Cardiac muscle cell (in vitro differentiated cells and primary cell): ENCODE measurements around the gene CHST2. TPM values are rescaled to one million over a fixed set of nuclear protein-coding genes. Genes with fewer than 3 reads are reported as not detected.

Experiments
- DNase-seq, 2 donors: peaks; one replicate each; pipeline versions ENCODE4 v3.0.0 to v3.0.0-alpha.2; 2010 to 2017; ENCODE audit warnings: low read depth in 1 of 2, low spot score in 1 of 2
- H3K27ac ChIP-seq: fragments of 200-600 bp; sonication (generic); 2 replicates; pipeline ENCODE4 v1.5.1; 2016
- H3K27me3 ChIP-seq: fragments of 200-600 bp; sonication (generic); 2 replicates; pipeline ENCODE4 v1.6.0; 2016; ENCODE audit warnings: control low read depth
- H3K36me3 ChIP-seq: fragments of 200-600 bp; sonication (generic); 2 replicates; pipeline ENCODE4 v1.5.1; 2016; ENCODE audit warnings: control low read depth
- H3K4me1 ChIP-seq: fragments of 200-600 bp; sonication (generic); 2 replicates; pipeline ENCODE4 v1.8.1; 2017; ENCODE audit warnings: low read depth, mild to moderate bottlenecking, mixed run types
- H3K4me3 ChIP-seq: fragments of 200-600 bp; sonication (generic); 2 replicates; pipeline ENCODE4 v1.5.1; 2016; ENCODE audit warnings: mild to moderate bottlenecking
- H3K9me3 ChIP-seq: fragments of 200-600 bp; sonication (generic); 2 replicates; pipeline ENCODE4 v1.5.1; 2017; ENCODE audit warnings: low read depth, mild to moderate bottlenecking, control low read depth
- CTCF ChIP-seq: IDR thresholded peaks from 2 replicates; pipeline ENCODE4 v1.5.1; 2012; ENCODE audit warnings: low read depth, mild to moderate bottlenecking, low read length
- polyA plus RNA-seq: library from polyadenylated mRNA; unstranded; fragments of >200 nt; fragmentation: Nextera tagmentation; extraction: Ambion mirVana; gene quantifications from 2 replicates; pipeline ENCODE4 v1.2.1, GENCODE V29; 2016
- total RNA-seq: library from RNA; depleted of rRNA; stranded (reverse); fragments of >200 nt; gene quantifications from 2 replicates; pipeline ENCODE4 v1.2.3, GENCODE V29; 2016

Gene CHST2
- total and polyA plus RNA-seq, 2 experiments from 2014 or later, result 8.4 to 23.2 TPM

GRCh38 chr3:143138953-143139352, 19.4 kb downstream of the CHST2 start:
- Histone ChIP-seq H3K27me3 (no peaks in the 10 kb centered on the region), H3K9me3 (no peaks in the 10 kb centered on the region), H3K4me3 (no peak overlapping the region), H3K36me3 (no peaks in the 10 kb centered on the region), H3K27ac (no peak overlapping the region), H3K4me1 (no peaks in the 10 kb centered on the region)
- TF ChIP-seq CTCF, result no peak
- DNase-seq, result no peak

GRCh38 chr3:143139762-143140161, 20.2 kb downstream of the CHST2 start:
- H3K27ac ChIP-seq, result no peak overlapping the region
- H3K4me1 ChIP-seq, result no peaks in the 10 kb centered on the region
- H3K9me3 ChIP-seq, result no peaks in the 10 kb centered on the region
- no peak for TF ChIP-seq CTCF
- H3K36me3 ChIP-seq, result no peaks in the 10 kb centered on the region
- DNase-seq, result peak in 1 of 2 donors; percentile 80
- H3K27me3 ChIP-seq, result no peaks in the 10 kb centered on the region
- no peak overlapping the region for H3K4me3 ChIP-seq

GRCh38 chr3:143140550-143140949, 21.0 kb downstream of the CHST2 start:
- no peaks in the 10 kb centered on the region for H3K9me3 ChIP-seq
- no peaks in the 10 kb centered on the region for H3K4me1 ChIP-seq
- no peaks in the 10 kb centered on the region for H3K36me3 ChIP-seq
- no peaks in the 10 kb centered on the region for H3K27me3 ChIP-seq
- TF ChIP-seq CTCF, result no peak
- H3K27ac ChIP-seq, result no peak overlapping the region
- DNase-seq, result no peak
- no peak overlapping the region for H3K4me3 ChIP-seq

GRCh38 chr3:143142354-143142753, 22.8 kb downstream of the CHST2 start:
- H3K9me3 ChIP-seq, result no peaks in the 10 kb centered on the region
- H3K4me3 ChIP-seq, result no peak overlapping the region
- DNase-seq, result no peak
- TF ChIP-seq CTCF, result no peak
- no peak overlapping the region for H3K27ac ChIP-seq
- no peaks in the 10 kb centered on the region for H3K36me3 ChIP-seq
- H3K27me3 ChIP-seq, result no peaks in the 10 kb centered on the region
- H3K4me1 ChIP-seq, result no peaks in the 10 kb centered on the region

- H3K27me3 ChIP-seq, result no peaks in the 10 kb centered on the region
- H3K4me3 ChIP-seq, result no peak overlapping the region
- no peak for DNase-seq
- no peak for TF ChIP-seq CTCF
- H3K9me3 ChIP-seq, result no peaks in the 10 kb centered on the region
- no peaks in the 10 kb centered on the region for H3K36me3 ChIP-seq
- no peaks in the 10 kb centered on the region for H3K4me1 ChIP-seq
- H3K27ac ChIP-seq, result no peak overlapping the region
These were observed 26.3 kb downstream of the CHST2 start for GRCh38 chr3:143145906-143146305.
